ENCODE results near the gene SORCS3. TPM values are rescaled to one million over a fixed set of nuclear protein-coding genes. Genes with fewer than 3 reads are reported as not detected.

SORCS3 gene
- total RNA-seq, 1 donor from 2014 or later = 2.0 TPM

DNA sequence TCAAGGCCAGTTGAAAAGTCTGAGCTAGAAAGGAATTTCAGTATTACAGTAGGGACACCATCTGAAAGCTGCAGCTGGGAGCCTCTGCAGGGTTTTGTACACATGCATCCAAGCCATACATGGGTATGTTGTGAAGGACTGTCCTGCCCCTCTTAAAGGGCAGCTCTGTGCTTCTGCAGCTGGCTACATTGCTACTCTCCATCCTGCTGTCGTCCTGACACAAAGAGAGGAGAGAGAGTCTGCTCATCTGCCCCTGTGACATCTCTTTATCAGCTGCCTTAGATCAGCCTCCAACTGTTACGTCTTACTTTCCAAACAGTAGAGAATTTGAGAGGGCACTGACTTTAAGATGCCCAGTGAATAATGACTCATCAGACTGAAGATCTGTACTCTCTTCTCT is 602.7 kb downstream of the SORCS3 start:
- H3K4me1 Mint-ChIP-seq (ENCODE audit: low read depth, unreplicated experiment) = peaks cover 2% of the 10 kb centered on the region
- H3K36me3 Mint-ChIP-seq (ENCODE audit: unreplicated experiment) = no peaks in the 10 kb centered on the region
- no peak for DNase-seq
- no peak overlapping the region for H3K27ac Mint-ChIP-seq (ENCODE audit: unreplicated experiment)
- H3K4me3 Mint-ChIP-seq (ENCODE audit: unreplicated experiment) = no peak overlapping the region
- no peak for TF ChIP-seq CTCF (IDR thresholded peaks at IDR 0.05; ENCODE audit: partially characterized antibody, unreplicated experiment)
- H3K9me3 Mint-ChIP-seq (ENCODE audit: unreplicated experiment) = no peaks in the 10 kb centered on the region
- H3K27me3 Mint-ChIP-seq (ENCODE audit: unreplicated experiment) = peaks cover 4% of the 10 kb centered on the region

GRCh38 chr10:105247831-105248499 is 606.9 kb downstream of the SORCS3 start:
- Mint-ChIP-seq H3K27ac (ENCODE audit: unreplicated experiment) (no peak overlapping the region), H3K4me1 (ENCODE audit: low read depth, unreplicated experiment) (peaks cover 9% of the 10 kb centered on the region), H3K9me3 (ENCODE audit: unreplicated experiment) (peaks cover 1% of the 10 kb centered on the region), H3K36me3 (ENCODE audit: unreplicated experiment) (no peaks in the 10 kb centered on the region), H3K4me3 (ENCODE audit: unreplicated experiment) (no peak overlapping the region), H3K27me3 (ENCODE audit: unreplicated experiment) (peaks cover 2% of the 10 kb centered on the region)
- no peak for DNase-seq
- TF ChIP-seq CTCF (IDR thresholded peaks at IDR 0.05; ENCODE audit: partially characterized antibody, unreplicated experiment) = no peak

GRCh38 chr10:105252911-105253310 is 611.8 kb downstream of the SORCS3 start:
- Mint-ChIP-seq H3K4me1 (ENCODE audit: low read depth, unreplicated experiment) (peaks cover 7% of the 10 kb centered on the region), H3K9me3 (ENCODE audit: unreplicated experiment) (peaks cover 1% of the 10 kb centered on the region), H3K27me3 (ENCODE audit: unreplicated experiment) (peaks cover 2% of the 10 kb centered on the region), H3K4me3 (ENCODE audit: unreplicated experiment) (no peak overlapping the region), H3K36me3 (ENCODE audit: unreplicated experiment) (no peaks in the 10 kb centered on the region), H3K27ac (ENCODE audit: unreplicated experiment) (no peak overlapping the region)
- DNase-seq = no peak
- TF ChIP-seq CTCF (IDR thresholded peaks at IDR 0.05; ENCODE audit: partially characterized antibody, unreplicated experiment) = no peak

DNA sequence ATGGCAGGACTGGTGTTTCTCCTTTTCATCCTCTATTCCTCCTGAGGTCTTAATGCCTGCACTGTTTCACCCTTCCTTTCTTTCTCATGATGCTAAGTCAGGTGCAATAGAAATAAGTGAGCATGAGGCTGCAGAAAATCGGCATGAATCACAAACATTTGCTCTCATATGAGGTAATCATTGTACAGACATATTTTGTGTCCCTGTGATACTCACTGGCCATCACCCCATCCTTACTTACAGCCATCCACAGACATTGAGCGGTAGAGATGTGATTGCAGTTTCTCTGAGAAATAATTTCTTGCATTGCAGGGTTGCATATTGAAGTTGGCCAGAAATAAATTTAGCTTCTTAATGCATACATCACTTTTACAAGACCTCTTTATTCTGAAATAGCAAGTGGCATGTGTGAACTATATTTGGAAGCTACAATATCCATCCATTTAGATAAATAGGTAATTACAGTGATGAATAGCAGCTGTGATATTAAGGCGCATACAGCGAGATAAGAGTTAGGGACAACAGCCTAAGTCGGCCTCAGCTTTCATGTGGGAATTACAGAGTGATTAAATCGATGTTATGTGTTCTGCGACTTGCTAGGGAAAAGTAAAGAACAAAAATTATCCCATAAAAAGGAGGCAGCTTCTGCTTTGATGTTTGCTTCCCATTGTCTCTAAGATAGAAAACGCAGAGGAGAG is 612.6 kb downstream of the SORCS3 start:
- Mint-ChIP-seq H3K4me3 (ENCODE audit: unreplicated experiment) (no peak overlapping the region), H3K36me3 (ENCODE audit: unreplicated experiment) (no peaks in the 10 kb centered on the region), H3K27me3 (ENCODE audit: unreplicated experiment) (no peaks in the 10 kb centered on the region), H3K4me1 (ENCODE audit: low read depth, unreplicated experiment) (peaks cover 7% of the 10 kb centered on the region), H3K9me3 (ENCODE audit: unreplicated experiment) (peaks cover 1% of the 10 kb centered on the region), H3K27ac (ENCODE audit: unreplicated experiment) (no peak overlapping the region)
- no peak for TF ChIP-seq CTCF (IDR thresholded peaks at IDR 0.05; ENCODE audit: partially characterized antibody, unreplicated experiment)
- no peak for DNase-seq

- H3K9me3 Mint-ChIP-seq (ENCODE audit: unreplicated experiment) = no peaks in the 10 kb centered on the region
- no peak for TF ChIP-seq CTCF (IDR thresholded peaks at IDR 0.05; ENCODE audit: partially characterized antibody, unreplicated experiment)
- no peak overlapping the region for H3K4me3 Mint-ChIP-seq (ENCODE audit: unreplicated experiment)
- DNase-seq = no peak
- no peaks in the 10 kb centered on the region for H3K4me1 Mint-ChIP-seq (ENCODE audit: low read depth, unreplicated experiment)
- H3K27ac Mint-ChIP-seq (ENCODE audit: unreplicated experiment) = no peak overlapping the region
- H3K27me3 Mint-ChIP-seq (ENCODE audit: unreplicated experiment) = peaks cover 2% of the 10 kb centered on the region
- no peaks in the 10 kb centered on the region for H3K36me3 Mint-ChIP-seq (ENCODE audit: unreplicated experiment)
Observed at GRCh38 chr10:105258036-105258673, 617.1 kb downstream of the SORCS3 start.
